ENCODE measurements around the gene SNRPD1. TPM values are rescaled to one million over a fixed set of nuclear protein-coding genes. Genes with fewer than 3 reads are reported as not detected.
"Not testable (repeated sequence)": the region's sequence is repeated elsewhere in the genome, so short reads cannot be mapped to it uniquely, and the experiment has no call there.

SNRPD1 gene
- total RNA-seq, 4 donors from 2014 or later: 5.3 to 7.7 (median 6.5) TPM

- TF ChIP-seq POLR2AphosphoS5 (IDR thresholded peaks at IDR 0.05) (no peak), POLR2A (IDR thresholded peaks at IDR 0.05) (no peak), CTCF (IDR thresholded peaks at IDR 0.05) (no peak)
- no peaks in the 10 kb centered on the region for H3K4me1 ChIP-seq
- no peak overlapping the region for H3K27ac ChIP-seq
- 93% methylated on average over 9 of the region's 9 CpGs for WGBS
- no peaks in the 10 kb centered on the region for H3K27me3 ChIP-seq
- no peaks in the 10 kb centered on the region for H3K36me3 ChIP-seq
- no peak for DNase-seq (ENCODE audit: low spot score in 2 of 2)
- no peak overlapping the region for H3K4me3 ChIP-seq
- H3K9me3 ChIP-seq: no peaks in the 10 kb centered on the region
Measured at GRCh38 chr18:21662581-21662980, 50.5 kb downstream of the SNRPD1 start.

GRCh38 chr18:21663578-21663977 is 51.5 kb downstream of the SNRPD1 start:
- H3K36me3 ChIP-seq: no peaks in the 10 kb centered on the region
- no peaks in the 10 kb centered on the region for H3K27me3 ChIP-seq
- DNase-seq (ENCODE audit: low spot score in 2 of 2): no peak
- no peak overlapping the region for H3K4me3 ChIP-seq
- H3K27ac ChIP-seq: no peak overlapping the region
- H3K4me1 ChIP-seq: no peaks in the 10 kb centered on the region
- 94% methylated on average over 7 of the region's 7 CpGs for WGBS
- H3K9me3 ChIP-seq: no peaks in the 10 kb centered on the region
- TF ChIP-seq POLR2A (IDR thresholded peaks at IDR 0.05): no peak
- TF ChIP-seq POLR2AphosphoS5 (IDR thresholded peaks at IDR 0.05): no peak
- no peak for TF ChIP-seq CTCF (IDR thresholded peaks at IDR 0.05)
- TF ChIP-seq EP300 (IDR thresholded peaks at IDR 0.05): no peak

- TF ChIP-seq POLR2A (IDR thresholded peaks at IDR 0.05): no peak
- TF ChIP-seq POLR2AphosphoS5 (IDR thresholded peaks at IDR 0.05): no peak
- TF ChIP-seq CTCF (IDR thresholded peaks at IDR 0.05): no peak
- TF ChIP-seq EP300 (IDR thresholded peaks at IDR 0.05): no peak
- no peak overlapping the region for H3K27ac ChIP-seq
- DNase-seq (ENCODE audit: low spot score in 2 of 2): no peak
- H3K27me3 ChIP-seq: no peaks in the 10 kb centered on the region
- no peaks in the 10 kb centered on the region for H3K9me3 ChIP-seq
- no peaks in the 10 kb centered on the region for H3K4me1 ChIP-seq
- no peaks in the 10 kb centered on the region for H3K36me3 ChIP-seq
- no peak overlapping the region for H3K4me3 ChIP-seq
- WGBS: 91% methylated on average over 2 of the region's 2 CpGs
Measured at GRCh38 chr18:21664069-21664468, 52.0 kb downstream of the SNRPD1 start.

- no peak overlapping the region for H3K4me3 ChIP-seq
- H3K9me3 ChIP-seq: no peaks in the 10 kb centered on the region
- no peak overlapping the region for H3K27ac ChIP-seq
- TF ChIP-seq POLR2A (IDR thresholded peaks at IDR 0.05): no peak
- TF ChIP-seq EP300 (IDR thresholded peaks at IDR 0.05): no peak
- no peak for TF ChIP-seq CTCF (IDR thresholded peaks at IDR 0.05)
- no peak for TF ChIP-seq POLR2AphosphoS5 (IDR thresholded peaks at IDR 0.05)
- 58% methylated on average over 8 of the region's 9 CpGs for WGBS
- DNase-seq (ENCODE audit: low spot score in 2 of 2): no peak
- no peaks in the 10 kb centered on the region for H3K4me1 ChIP-seq
- no peaks in the 10 kb centered on the region for H3K36me3 ChIP-seq
- H3K27me3 ChIP-seq: no peaks in the 10 kb centered on the region
Measured at GRCh38 chr18:21669736-21670285, 57.7 kb downstream of the SNRPD1 start.

- Histone ChIP-seq H3K9me3 (no peaks in the 10 kb centered on the region), H3K27me3 (no peaks in the 10 kb centered on the region), H3K36me3 (no peaks in the 10 kb centered on the region), H3K27ac (no peak overlapping the region), H3K4me3 (no peak overlapping the region), H3K4me1 (no peaks in the 10 kb centered on the region)
- no peak for DNase-seq (ENCODE audit: low spot score in 2 of 2)
- TF ChIP-seq POLR2A (IDR thresholded peaks at IDR 0.05) (no peak), CTCF (IDR thresholded peaks at IDR 0.05) (no peak), POLR2AphosphoS5 (IDR thresholded peaks at IDR 0.05) (no peak), EP300 (IDR thresholded peaks at IDR 0.05) (no peak)
- WGBS: 53% methylated on average over 3 of the region's 3 CpGs
Measured at GRCh38 chr18:21672521-21673267, 60.6 kb downstream of the SNRPD1 start.

GRCh38 chr18:21675354-21675753 is 63.2 kb downstream of the SNRPD1 start:
- H3K9me3 ChIP-seq; H3K4me1 ChIP-seq; H3K27ac ChIP-seq; H3K27me3 ChIP-seq; H3K4me3 ChIP-seq; DNase-seq (ENCODE audit: low spot score in 2 of 2); H3K36me3 ChIP-seq: not testable (repeated sequence)
- 85% methylated on average over 8 of the region's 8 CpGs for WGBS
